Stimulated activated naive CD4-positive, alpha-beta T cell treated with Interleukin-2 at 50 U/mL for 16 hours (primary cell): Measurements from ENCODE around the gene RGS14.

Source experiments
- DNase-seq: peaks from one replicate; lab custom pipeline; 2025; lab: John Stamatoyannopoulos, UW

RGS14 gene

GRCh38 chr5:177382423-177383029 lies 24.8 kb downstream of the RGS14 start:
- DNase-seq = no peak

DNA sequence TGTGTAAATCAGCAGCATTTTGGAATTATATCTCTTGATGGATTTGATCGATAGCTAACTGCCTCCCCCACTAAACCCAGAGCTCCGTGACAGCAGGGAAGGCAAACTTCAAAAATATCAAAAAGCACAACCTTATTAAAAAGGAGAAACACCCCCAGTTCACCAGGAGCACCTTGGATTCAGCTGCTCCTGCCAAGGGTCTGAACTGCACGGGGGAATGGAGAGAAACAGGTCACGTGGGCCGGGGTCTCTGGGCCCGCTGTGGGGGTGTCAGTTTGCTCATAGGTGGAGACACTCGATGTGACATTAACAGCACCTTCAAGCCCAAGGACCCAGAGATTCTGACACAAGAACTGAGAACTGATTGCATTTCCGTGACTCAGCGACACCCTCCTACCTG lies 25.5 kb downstream of the RGS14 start:
- no peak for DNase-seq

DNA sequence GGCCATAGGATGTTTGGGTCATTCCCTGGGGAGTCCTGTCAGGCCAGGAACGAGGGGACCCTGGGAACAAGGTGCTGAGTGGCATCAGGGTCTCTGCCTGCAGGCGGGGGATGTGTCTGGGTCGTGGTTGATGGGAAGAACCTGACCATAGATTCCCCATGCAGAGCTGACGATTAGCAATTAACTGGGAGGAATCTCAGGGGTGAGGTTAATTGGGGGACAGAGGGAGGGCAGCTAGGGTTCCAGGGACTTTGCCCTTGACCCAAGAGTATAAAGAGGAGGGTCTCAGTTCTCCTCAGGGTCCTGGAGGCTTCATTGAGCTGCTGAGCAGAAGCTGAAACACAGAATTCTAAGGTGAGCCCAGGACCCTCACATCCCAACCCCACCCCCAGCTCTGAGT lies 26.4 kb downstream of the RGS14 start, which contains the start of gene SLC34A1:
SLC34A1 (plus strand) TSS at position 301 of the 400 bp plus-strand sequence. CDS start 1,308 bp downstream, outside the sequence.
- no peak for DNase-seq

DNA sequence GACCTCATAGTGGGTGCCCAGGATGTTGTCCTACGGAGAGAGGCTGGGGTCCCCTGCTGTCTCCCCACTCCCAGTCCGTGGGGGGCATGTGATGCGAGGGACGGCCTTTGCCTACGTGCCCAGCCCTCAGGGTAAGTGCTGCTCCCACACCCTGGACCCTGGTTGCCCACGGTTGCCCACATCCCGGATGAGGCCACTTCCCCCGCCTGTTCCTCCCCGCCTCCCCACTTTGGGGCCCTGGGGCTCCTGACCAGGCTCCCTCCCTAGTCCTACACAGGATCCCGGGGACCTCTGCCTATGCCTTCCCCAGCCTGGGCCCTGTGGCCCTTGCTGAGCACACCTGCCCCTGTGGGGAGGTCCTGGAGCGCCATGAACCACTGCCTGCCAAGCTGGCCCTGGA lies 28.0 kb downstream of the RGS14 start:
- no peak for DNase-seq

GRCh38 chr5:177386542-177386941 lies 28.8 kb downstream of the RGS14 start:
- no peak for DNase-seq

- DNase-seq = no peak
Measured at GRCh38 chr5:177387405-177387804, 29.7 kb downstream of the RGS14 start.

- DNase-seq = no peak
Measured at GRCh38 chr5:177388521-177389052, 30.9 kb downstream of the RGS14 start.

DNA sequence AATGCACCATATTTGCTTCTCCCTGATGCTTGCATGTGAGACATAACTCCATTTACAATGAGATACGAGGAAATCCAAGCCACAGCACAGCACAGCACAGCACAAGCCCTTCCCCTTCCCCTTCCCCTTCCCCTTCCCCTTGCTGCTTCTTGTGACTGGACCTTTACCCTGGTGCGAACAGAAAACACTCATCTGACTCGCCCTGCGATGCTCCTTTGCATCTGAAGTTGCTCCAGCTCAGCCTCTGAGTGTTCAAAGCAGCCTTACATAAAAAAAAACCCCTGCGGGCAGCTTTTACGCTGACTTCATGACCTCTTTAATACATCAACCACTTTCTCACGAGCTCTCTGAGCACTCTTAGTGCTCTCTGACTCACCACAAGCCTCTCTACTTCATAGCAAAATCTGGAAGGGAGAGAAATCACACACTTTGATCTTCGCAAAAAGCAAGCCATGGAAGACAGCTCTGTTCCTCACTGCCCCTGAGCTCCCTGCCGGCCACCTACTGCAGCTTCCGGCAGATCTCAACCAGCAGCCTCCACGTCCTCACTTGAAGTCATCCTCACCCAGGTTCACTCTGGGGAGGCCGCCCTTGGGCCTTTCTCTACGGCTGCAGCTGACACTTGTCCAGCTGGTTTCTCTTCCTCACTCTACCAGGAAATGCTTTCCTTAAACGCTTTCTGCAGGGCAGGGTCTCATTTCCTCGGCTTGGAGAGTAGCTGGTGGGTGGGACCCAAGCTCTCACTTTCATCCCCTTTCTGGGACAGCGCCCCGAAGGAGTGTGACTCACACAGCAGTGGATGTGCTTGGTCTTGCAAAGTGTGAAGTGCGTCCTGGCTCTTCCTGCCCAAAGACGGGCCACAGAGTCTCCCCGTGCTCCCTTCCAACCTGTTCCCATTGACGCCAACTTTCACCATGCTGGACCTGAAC lies 31.8 kb downstream of the RGS14 start:
- peak; percentile 63 for DNase-seq

DNA sequence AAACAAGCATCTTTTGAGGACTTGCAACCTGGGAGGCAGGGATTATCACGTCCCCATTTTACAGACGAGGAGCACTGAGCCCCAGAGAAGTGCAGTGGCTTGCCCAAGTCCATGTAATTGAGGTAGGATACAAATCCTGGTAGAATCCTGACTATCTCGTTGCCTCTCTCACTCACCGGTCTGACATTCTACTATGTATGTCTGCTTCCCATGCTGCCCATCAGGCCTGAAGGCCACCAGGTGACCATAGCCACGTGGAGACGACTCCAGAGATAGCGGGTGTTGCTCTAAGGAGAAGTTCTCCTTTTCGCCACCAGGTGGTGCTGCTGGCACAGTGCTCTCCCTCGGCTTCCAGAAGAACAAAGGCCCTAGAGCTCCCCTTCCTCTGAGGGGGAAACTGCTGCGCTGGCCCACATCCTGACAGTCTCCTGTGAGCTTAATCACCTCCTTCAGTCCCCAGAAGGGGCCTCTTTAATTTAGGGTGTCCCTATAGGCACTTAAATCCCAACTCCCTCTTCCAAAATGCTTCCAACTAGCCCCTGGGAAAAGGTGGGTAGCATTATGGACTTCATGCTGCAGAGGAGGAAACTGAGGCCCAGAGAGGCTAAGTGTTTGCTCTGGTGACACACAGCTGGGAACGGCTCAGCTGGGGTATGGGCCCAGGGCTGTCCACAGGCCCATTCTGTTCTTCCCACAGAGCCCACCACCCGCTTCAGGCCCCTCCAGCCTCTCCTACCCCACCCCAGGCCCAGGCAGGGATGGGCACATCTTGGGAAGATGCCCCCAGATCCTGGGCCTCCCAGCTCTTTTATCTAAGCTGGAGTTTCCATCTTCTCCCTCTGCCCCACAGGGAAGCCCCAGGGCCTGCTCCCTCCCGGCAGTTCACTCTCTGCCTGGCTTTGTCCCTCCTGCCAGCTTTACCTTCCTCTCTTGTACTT lies 32.9 kb downstream of the RGS14 start:
- peak; percentile 76 for DNase-seq

DNA sequence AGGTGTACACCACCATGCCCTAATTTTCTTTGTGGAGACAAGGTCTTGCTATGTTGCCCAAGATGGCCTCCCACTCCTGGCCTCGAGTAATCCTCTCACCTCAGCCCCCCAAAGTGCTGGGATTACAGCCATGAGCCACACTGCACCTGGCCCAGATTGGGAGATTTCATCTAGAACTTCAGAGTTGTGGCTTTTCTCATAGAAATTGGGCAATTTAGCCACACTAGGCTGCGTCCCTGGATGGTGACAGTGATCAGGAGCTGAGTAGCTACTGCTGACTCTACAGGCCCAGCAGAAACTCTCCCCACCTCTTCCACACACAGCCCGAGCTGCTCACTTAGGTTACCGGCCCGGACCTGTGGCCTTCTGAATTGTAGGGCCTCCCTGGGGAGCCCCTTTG lies 35.0 kb downstream of the RGS14 start:
- DNase-seq = no peak

DNA sequence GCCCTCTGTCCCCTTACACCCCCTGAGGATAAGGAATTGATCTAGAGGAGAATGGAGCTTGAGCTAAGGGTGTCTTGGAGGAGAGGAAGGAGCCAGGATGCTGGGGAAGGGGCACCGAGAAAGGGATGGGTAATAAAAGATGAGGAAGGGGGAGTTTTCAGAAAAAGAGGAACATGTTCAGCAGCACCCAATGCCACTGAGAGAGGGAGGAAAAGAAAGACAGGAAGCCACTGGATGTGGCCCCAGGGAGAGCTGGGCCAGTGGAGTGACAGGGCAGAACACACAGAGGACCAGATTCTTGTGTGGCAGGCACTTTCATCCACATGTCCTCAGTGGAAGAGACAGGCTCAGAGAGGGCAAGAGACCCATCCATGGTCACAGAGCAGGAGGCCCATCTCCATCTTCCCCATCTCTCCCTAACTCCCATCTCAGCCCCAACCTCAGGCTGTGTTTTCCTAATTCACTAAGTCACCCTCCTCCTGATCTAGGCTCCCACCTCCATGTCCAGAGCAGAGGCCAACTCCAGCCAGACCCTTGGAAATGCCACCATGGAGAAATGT lies 35.6 kb downstream of the RGS14 start:
- DNase-seq = no peak

- DNase-seq = no peak
Measured at GRCh38 chr5:177393990-177394389, 36.3 kb downstream of the RGS14 start.

GRCh38 chr5:177396078-177396477 lies 38.4 kb downstream of the RGS14 start:
- DNase-seq = no peak

- no peak for DNase-seq
Measured at GRCh38 chr5:177396807-177397206, 39.1 kb downstream of the RGS14 start.

DNA sequence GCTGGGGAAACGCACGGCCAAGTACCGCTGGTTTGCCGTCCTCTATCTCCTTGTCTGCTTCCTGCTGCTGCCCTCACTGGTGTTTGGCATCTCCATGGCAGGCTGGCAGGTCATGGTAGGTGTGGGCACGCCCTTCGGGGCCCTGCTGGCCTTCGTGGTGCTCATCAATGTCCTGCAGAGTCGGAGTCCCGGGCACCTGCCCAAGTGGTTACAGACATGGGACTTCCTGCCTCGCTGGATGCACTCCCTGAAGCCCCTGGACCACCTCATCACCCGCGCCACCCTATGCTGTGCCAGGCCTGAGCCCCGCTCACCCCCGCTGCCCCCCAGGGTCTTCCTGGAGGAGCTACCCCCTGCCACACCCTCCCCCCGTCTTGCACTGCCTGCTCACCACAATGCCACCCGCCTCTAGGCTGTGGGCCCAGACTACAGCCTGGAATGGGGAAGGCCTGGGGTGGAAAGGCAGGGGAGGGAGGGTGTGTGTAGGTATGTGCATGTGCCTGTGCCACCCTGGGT lies 40.2 kb downstream of the RGS14 start:
- no peak for DNase-seq

DNA sequence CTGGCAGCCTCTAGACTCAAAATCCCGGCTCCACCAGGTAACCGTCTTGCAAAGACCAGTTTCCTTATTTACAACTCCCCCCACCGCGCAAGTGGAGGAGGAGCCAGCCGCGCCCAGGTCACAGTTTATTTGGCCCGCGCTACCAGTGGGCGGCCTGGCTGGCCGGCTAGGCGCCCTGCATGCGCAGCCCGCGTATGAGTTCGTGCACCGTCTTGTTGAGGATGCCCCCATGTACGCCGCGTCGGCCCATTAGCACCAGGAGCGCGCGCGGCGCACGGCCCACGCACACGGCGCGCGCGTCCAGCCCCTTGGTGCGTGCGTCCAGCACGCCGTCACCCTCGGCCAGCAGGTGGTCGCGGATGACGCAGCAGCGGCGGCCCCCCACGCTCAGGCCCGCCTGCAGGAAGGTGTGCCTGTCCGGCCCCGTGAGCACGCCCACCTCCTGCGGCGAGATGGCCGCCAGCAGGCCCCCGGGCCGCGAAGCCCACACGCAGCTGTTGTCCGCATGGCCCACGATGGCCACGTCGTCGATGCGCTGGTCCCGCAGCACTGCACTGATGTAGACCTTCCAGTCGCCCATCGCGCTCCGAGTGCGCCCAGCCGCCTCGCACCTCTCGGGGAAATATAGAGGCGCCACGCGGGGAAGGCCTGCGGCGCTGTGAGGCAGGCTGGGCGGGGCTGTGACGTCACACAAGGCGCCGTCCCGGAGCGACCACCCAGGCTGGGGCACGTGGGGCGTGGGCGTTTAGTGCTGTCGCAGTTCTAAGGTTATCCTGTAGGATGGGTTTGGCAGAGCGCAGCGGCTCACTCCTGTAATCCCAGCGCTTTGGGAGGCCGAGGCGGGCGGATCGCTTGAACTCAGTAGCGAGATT lies 42.5 kb downstream of the RGS14 start, which contains the start of gene PFN3:
PFN3 (minus strand) TSS at position 665 of the 872 bp plus-strand sequence; CDS start at position 580, 85 bp downstream.
- no peak for DNase-seq

DNA sequence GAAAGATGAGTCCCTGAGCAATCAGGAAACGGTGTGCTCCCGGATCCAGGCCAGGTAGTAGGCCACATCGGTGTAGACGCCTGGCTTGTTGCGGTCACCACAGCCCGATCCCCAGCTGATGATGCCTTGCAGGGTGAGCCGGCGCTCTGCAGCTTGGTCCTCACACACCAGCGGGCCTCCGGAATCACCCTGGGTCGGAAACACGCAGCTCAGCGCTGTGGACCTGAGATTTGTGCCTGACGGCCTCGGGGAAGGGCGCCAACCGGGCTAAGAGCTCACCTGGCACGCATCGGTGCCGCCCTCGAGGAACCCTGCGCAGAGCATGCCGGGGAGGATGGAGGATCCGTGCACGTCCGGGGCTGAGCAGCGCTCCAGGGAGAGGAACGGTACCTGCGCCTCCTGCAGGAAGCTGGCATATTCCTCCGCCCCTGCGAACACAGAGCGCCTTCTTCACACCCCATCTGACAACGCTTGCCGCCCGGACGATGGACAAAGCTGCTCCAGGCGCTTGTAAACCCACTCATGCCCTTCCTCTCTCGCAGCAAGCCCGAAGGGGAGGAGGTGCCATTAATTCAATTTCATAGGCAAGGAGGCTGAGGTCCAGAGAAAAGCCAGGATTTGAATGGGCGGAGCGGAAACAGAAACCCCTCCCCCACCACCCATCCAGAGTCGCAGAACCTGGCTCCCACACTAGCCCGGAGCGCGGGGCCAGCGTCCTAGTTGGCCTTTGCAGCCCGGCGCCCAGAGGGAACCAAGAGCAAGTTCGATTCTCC lies 44.7 kb downstream of the RGS14 start:
- DNase-seq = peak; percentile 65

GRCh38 chr5:177403102-177403791 lies 45.5 kb downstream of the RGS14 start:
- DNase-seq = peak; percentile 41
